HT1080 (cell line): ENCODE results near the gene MTREX. TPM values are rescaled to one million over a fixed set of nuclear protein-coding genes. Genes with fewer than 3 reads are reported as not detected.

Experiments used
- DNase-seq: peaks from one replicate; pipeline ENCODE4 v3.0.0-alpha.2; 2015; ENCODE audit warnings: low read depth
- total RNA-seq: library from RNA; depleted of rRNA; stranded (reverse); fragments of >200 nt; shearing (Covaris generic); gene quantifications from 2 replicates; pipeline ENCODE4 v1.2.3, GENCODE V29; 2014

MTREX gene
- total RNA-seq, 1 experiment from 2014 or later: 72.9 TPM

- no peak for DNase-seq
Observed at GRCh38 chr5:55427157-55427556, 119.4 kb downstream of the MTREX start.

GRCh38 chr5:55429221-55429612 lies 121.4 kb downstream of the MTREX start:
- DNase-seq: no peak

- DNase-seq: no peak
Observed at GRCh38 chr5:55429613-55430253, 121.9 kb downstream of the MTREX start.

- DNase-seq: no peak
Observed at GRCh38 chr5:55432549-55432948, 124.8 kb downstream of the MTREX start.

- DNase-seq: no peak
Observed at GRCh38 chr5:55437452-55437851, 129.7 kb downstream of the MTREX start.

- no peak for DNase-seq
Observed at GRCh38 chr5:55437859-55438206, 130.0 kb downstream of the MTREX start.

GRCh38 chr5:55438998-55439397 lies 131.2 kb downstream of the MTREX start:
- DNase-seq: no peak

GRCh38 chr5:55440188-55440646 lies 132.4 kb downstream of the MTREX start:
- DNase-seq: no peak

GRCh38 chr5:55441107-55441771 lies 133.4 kb downstream of the MTREX start:
- DNase-seq: no peak

- no peak for DNase-seq
Observed at GRCh38 chr5:55441954-55442353, 134.2 kb downstream of the MTREX start.

GRCh38 chr5:55445791-55446190 lies 138.0 kb downstream of the MTREX start:
- no peak for DNase-seq

GRCh38 chr5:55446640-55447351 lies 139.0 kb downstream of the MTREX start:
- no peak for DNase-seq

GRCh38 chr5:55450050-55450765 lies 142.4 kb downstream of the MTREX start:
- no peak for DNase-seq

GRCh38 chr5:55451976-55452375 lies 144.2 kb downstream of the MTREX start:
- no peak for DNase-seq

GRCh38 chr5:55453211-55453610 lies 145.4 kb downstream of the MTREX start:
- DNase-seq: no peak

GRCh38 chr5:55454282-55454681 lies 146.5 kb downstream of the MTREX start:
- DNase-seq: no peak

GRCh38 chr5:55456216-55456895 lies 148.6 kb downstream of the MTREX start:
- DNase-seq: peak; percentile 49

GRCh38 chr5:55459572-55459971 lies 151.8 kb downstream of the MTREX start:
- no peak for DNase-seq

GRCh38 chr5:55463613-55464012 lies 155.8 kb downstream of the MTREX start:
- DNase-seq: no peak

- no peak for DNase-seq
Observed at GRCh38 chr5:55467862-55468551, 160.2 kb downstream of the MTREX start.

- no peak for DNase-seq
Observed at GRCh38 chr5:55469839-55470238, 162.1 kb downstream of the MTREX start.
